Bronchus fibroblast of lung (primary cell): ENCODE measurements around the gene KATNAL2. TPM values are rescaled to one million over a fixed set of nuclear protein-coding genes. Genes with fewer than 3 reads are reported as not detected.

ENCODE experiments used
- total RNA-seq: library from RNA; depleted of rRNA; stranded (reverse); fragments of >200 nt; gene quantifications from 2 replicates; pipeline ENCODE4 v1.2.3, GENCODE V29; 2015

The KATNAL2 gene, protein sequence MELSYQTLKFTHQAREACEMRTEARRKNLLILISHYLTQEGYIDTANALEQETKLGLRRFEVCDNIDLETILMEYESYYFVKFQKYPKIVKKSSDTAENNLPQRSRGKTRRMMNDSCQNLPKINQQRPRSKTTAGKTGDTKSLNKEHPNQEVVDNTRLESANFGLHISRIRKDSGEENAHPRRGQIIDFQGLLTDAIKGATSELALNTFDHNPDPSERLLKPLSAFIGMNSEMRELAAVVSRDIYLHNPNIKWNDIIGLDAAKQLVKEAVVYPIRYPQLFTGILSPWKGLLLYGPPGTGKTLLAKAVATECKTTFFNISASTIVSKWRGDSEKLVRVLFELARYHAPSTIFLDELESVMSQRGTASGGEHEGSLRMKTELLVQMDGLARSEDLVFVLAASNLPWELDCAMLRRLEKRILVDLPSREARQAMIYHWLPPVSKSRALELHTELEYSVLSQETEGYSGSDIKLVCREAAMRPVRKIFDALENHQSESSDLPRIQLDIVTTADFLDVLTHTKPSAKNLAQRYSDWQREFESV
- total RNA-seq = 1.5 and 1.7 TPM in 2 replicates

DNA sequence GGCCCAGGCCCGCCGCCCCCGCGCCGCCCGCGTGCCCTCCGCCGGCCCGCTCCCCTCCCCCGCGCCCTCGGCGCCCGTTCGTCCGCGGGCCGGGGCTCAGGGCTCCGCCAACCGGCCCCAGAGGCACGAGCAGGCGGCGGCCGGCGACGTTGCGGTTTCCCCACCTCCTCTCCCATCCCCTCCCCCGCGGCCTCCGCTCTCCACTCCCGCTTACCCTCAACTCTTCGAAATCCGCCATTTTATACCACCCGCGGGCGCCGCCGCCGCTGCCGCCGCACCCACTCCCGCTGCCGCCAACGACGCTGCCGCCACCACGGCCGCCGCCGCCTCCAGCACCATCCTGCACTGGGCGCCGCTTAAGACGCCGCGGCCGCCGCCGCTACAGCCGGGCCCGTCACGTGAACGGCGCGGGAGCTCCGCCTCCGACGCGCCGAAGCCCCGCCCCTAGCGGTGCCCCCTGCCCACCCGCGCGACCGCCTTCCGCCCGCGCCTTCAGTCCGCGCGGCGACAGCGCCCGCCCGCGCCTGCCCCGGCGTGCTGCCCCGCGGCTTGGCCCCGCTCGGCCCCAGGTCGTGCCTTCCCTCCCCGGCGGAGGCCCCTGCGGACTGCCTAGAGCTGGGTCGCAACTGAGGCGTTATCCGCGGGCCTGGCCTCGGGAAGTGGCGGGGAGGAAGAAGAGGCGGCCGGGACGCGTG is at the start of gene KATNAL2, which contains the start of gene PIAS2:
TSS of gene KATNAL2 (plus strand) at position 495 of the 695 bp plus-strand sequence. CDS start 29,271 bp downstream, outside the sequence.
TSS of gene PIAS2 (minus strand) at position 400 of the 695 bp plus-strand sequence. CDS start at position 238, 162 bp downstream.

DNA sequence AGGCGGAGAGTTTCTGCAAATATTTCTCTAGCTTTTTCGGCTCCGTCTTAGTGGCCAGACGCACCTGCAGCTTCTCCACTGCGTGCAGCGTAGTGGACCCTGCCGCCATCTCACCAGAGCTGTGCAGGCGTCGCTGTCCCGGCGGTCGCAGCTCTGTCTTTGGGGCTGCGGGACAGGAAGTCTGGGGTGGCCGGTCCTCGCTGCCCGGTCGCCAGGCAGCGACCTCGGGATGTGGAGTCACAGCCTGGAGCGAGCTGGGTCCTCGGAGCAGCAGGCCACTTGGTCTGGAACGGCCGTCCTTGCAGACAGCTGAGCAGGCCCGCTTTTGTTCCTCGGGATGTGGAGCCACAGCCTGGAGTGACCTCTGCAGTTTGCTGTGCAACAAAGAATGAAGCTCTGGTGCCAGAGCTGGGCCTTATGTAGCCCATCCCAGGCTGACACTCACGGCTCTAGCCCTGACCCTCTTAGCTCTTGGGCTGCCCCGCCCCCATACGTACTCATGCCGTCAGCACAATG is 117.8 kb downstream of the KATNAL2 start, which contains the start of gene ELOA2:
TSS of gene ELOA2 (minus strand) at position 466 of the 516 bp plus-strand sequence. CDS start at position 109, 357 bp downstream.

DNA sequence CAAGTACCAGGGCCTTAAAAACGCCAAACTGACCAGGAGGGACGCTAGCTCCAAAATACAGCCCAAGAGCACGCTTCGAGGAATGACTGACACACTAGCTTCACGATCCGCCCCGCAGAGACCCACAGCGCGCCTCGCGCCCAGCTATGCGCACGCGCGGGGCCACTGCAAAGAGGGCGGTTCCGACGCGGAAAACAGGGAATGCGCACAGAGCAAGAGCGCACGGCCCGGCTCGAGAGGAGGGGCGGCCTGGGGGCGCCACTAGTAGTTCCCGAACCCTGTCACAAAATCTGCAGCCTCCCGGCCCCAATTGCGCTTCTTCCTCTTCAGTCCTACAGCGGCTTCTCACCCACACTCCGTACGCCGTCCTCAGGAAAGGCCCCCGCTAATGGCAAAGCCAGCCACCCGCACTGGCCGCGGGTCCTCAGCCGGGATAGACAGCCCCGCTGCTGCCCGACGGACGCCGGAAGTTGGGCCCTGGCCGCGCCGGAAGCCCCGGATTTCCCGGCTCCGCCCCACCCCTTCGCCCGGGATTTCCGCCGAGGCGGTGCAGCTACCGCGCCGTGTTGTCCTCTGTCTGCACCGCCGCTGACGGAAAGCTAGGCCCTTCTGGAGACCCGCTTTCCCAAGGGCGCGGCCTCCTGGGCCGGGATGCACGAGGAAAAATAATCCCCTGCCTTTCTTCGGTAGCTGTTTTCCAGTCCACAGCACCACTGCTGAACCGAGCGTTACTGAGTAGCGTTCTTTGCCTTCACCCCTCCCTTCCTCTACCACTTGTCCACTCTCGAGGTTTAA is 232.8 kb downstream of the KATNAL2 start, which contains the start of gene HDHD2:
TSS of gene HDHD2 (minus strand) at position 472 of the 795 bp plus-strand sequence. CDS start 14,061 bp downstream, outside the sequence.

Other genes starting within 250 kb of the KATNAL2 start
- gene ST8SIA5, start 160.5 kb upstream of the KATNAL2 start, total RNA-seq = 0.17 TPM in 1 of 2 replicates, not detected in the other
- gene PIAS2, start 95 bp upstream of the KATNAL2 start, total RNA-seq = 6.7 and 8.1 TPM in 2 replicates
- not detected in 2 replicates for gene ELOA2, start 118.0 kb downstream of the KATNAL2 start, total RNA-seq
- 14.3 and 14.9 TPM in 2 replicates for gene HDHD2, start 232.9 kb downstream of the KATNAL2 start, total RNA-seq